SH-SY5Y (cell line): ENCODE data around the gene SLK.

Experiments
- GATA2 ChIP-seq: IDR thresholded peaks from 2 replicates; pipeline ENCODE4 v1.6.1; 2011; ENCODE audit warnings: mild to moderate bottlenecking, low read depth, low read length
- GATA3 ChIP-seq: IDR thresholded peaks from 2 replicates; pipeline ENCODE4 v1.6.1; 2011; ENCODE audit warnings: low read depth, mild to moderate bottlenecking, low read length, moderate library complexity

DNA sequence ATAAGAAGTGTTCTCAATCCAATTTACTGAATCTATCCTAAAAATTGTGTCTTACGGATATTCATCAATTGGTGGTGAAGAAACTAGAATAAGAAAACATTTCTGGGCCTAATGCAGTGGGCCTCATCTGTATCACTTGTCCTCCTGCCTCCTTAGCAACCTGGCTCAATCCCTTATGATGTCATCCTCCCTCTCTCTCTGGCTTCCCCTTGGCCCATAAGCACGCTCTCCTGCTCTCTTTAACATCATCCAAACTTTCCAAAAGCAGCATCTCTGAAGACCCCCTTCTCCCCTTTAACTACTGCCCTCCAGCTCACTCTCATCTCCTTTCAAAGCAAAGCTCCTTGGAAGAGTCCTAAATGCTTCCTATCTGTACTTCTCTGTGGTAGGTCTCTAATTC lies 44.3 kb upstream of the SLK start:
- no peak for TF ChIP-seq GATA2
- TF ChIP-seq GATA3: no peak
